Measurements from ENCODE around the gene ACP4. TPM values are rescaled to one million over a fixed set of nuclear protein-coding genes. Genes with fewer than 3 reads are reported as not detected.

Gene ACP4
- total RNA-seq, 1 donor from 2014 or later, result not detected

DNA sequence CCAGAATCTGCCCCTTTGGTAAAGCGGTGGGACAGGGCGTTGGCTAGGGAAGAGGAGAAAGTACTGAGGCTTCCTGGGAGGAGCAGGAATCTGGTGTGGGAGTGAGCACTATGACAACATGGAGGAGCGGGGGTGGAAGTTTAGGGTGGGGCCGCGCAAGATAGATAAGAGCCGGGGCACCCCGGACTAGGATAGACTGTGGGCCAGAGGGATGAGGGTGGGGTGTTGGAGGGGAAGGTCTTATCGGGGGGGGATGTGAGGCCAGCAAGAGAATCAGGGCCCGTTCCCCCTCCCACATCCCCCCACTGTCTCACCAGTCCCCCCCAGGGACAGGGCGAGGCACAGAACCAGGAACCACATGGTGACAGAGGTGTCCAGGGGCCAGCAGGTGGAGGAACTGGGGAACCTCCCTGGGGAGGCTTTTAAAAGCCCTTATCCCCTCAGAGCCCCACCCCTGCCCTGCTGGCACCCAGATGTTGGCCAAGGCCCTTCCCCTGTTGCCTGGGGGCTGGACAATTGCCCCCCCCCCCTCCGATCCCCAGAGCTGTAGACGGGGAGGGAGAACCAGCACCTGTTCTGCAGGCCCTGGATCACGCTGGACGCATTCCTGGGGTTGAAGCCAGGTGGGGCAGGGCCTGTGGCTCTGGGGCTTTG is 33.3 kb downstream of the ACP4 start, which contains the start of gene KLK1:
KLK1 (minus strand) TSS at position 399 of the 654 bp plus-strand sequence; CDS start at position 360, 39 bp downstream.
- no peak within 1 kb of the TSS for H3K27ac Mint-ChIP-seq (ENCODE audit: unreplicated experiment)
- DNase-seq (ENCODE audit: low spot score), result peak; percentile 56
- H3K4me3 Mint-ChIP-seq (ENCODE audit: unreplicated experiment), result no peak within 1 kb of the TSS
- peaks cover 11% of the 10 kb centered on the region for H3K4me1 Mint-ChIP-seq (ENCODE audit: low read depth)
- H3K36me3 Mint-ChIP-seq (ENCODE audit: low read depth), result no peaks in the 10 kb centered on the region
- TF ChIP-seq, protein P1, sequence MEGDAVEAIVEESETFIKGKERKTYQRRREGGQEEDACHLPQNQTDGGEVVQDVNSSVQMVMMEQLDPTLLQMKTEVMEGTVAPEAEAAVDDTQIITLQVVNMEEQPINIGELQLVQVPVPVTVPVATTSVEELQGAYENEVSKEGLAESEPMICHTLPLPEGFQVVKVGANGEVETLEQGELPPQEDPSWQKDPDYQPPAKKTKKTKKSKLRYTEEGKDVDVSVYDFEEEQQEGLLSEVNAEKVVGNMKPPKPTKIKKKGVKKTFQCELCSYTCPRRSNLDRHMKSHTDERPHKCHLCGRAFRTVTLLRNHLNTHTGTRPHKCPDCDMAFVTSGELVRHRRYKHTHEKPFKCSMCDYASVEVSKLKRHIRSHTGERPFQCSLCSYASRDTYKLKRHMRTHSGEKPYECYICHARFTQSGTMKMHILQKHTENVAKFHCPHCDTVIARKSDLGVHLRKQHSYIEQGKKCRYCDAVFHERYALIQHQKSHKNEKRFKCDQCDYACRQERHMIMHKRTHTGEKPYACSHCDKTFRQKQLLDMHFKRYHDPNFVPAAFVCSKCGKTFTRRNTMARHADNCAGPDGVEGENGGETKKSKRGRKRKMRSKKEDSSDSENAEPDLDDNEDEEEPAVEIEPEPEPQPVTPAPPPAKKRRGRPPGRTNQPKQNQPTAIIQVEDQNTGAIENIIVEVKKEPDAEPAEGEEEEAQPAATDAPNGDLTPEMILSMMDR (IDR thresholded peaks at IDR 0.05), result no peak
- peaks cover 61% of the 10 kb centered on the region for H3K27me3 Mint-ChIP-seq (ENCODE audit: low read depth)
- no peaks in the 10 kb centered on the region for H3K9me3 Mint-ChIP-seq (ENCODE audit: low read depth)

DNA sequence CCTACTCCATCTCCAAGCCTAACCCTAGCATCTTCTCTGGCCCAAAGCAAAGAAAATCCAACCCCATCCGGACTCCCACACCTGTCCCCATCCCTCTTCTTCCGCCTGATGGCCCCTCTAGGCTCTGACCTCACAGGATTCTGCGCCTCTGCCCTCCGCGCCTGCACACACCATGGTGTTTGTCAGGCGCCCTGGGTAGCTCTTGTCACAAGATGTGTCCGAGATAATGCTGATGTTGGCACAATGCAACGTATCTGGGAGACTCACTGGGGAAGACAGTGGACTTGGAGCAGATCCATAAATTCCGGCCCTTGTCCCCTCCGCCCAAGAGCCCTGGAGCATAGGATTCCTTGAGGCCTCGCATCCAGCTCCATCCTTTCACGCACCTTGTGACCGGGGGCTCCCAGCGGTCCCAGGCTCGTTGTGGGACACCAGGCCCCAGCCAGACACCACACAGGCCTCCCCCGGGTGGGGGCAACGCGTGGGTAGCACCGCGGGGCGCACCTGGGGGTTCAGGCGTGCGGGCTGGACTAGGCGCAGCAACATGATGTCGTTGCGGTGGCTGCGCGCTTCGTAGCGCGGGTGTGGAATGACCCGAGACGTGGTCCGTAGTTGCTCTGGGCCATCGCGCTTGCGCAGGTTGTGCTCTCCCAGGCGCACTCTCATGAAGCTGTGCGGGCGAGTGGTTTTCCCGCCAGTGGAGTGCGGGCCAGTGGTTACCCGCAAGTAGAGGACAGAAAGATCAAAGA is 36.5 kb downstream of the ACP4 start:
- H3K9me3 Mint-ChIP-seq (ENCODE audit: low read depth), result no peaks in the 10 kb centered on the region
- DNase-seq (ENCODE audit: low spot score), result peak; percentile 84
- peaks cover 39% of the 10 kb centered on the region for H3K27me3 Mint-ChIP-seq (ENCODE audit: low read depth)

DNA sequence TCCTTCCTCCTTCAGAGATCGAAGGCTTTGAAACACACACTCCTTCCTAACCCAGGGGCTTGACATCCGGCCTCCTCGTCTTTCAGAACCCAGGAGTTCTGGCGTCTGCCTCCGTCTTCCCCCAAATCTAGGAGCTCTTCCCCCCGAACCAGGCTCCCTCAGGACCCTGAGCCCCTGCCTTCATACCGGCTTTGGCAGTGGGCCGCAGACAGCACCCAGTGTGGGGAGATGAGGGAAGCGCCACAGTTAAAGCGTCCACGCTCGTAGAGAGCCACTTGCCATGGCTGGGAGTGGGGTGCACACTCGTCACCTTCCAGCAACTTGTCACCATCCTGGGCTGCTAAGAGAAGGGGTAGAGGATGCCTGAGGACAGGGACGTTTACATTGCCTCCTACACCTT is 37.3 kb downstream of the ACP4 start:
- no peaks in the 10 kb centered on the region for H3K9me3 Mint-ChIP-seq (ENCODE audit: low read depth)
- H3K27me3 Mint-ChIP-seq (ENCODE audit: low read depth), result peaks cover 31% of the 10 kb centered on the region
- TF ChIP-seq, protein P1 (IDR thresholded peaks at IDR 0.05), result no peak
- peak; percentile 65 for DNase-seq (ENCODE audit: low spot score)
- no peaks in the 10 kb centered on the region for H3K36me3 Mint-ChIP-seq (ENCODE audit: low read depth)
- no peak overlapping the region for H3K27ac Mint-ChIP-seq (ENCODE audit: unreplicated experiment)
- H3K4me1 Mint-ChIP-seq (ENCODE audit: low read depth), result no peaks in the 10 kb centered on the region
- no peak overlapping the region for H3K4me3 Mint-ChIP-seq (ENCODE audit: unreplicated experiment)

More for the DNA sequence above, 36.5 kb downstream of the ACP4 start:
- Mint-ChIP-seq H3K4me1 (ENCODE audit: low read depth) (no peaks in the 10 kb centered on the region), H3K4me3 (ENCODE audit: unreplicated experiment) (no peak overlapping the region), H3K27ac (ENCODE audit: unreplicated experiment) (no peak overlapping the region), H3K36me3 (ENCODE audit: low read depth) (no peaks in the 10 kb centered on the region)
- TF ChIP-seq, protein P1 (IDR thresholded peaks at IDR 0.05), result no peak

DNA sequence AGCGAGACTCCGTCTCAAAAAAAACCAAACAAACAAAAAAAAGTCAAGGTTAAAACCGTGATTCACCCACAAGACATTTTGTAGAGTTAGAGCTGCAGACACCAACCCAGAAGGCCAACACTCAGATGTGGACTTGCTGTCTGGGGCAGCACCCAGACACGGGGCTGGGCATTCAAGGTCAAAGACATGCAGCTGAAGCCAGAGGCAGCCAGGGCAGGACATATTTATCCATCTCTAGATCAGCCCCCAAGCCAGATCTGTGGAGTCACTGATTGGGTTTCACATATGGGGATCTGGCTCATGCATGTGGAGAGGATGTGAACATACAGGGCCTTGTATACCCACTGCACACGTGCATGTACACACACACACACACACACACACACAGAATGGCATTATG is 39.6 kb downstream of the ACP4 start:
- DNase-seq (ENCODE audit: low spot score), result peak; percentile 28
- Mint-ChIP-seq H3K4me3 (ENCODE audit: unreplicated experiment) (no peak overlapping the region), H3K9me3 (ENCODE audit: low read depth) (no peaks in the 10 kb centered on the region), H3K4me1 (ENCODE audit: low read depth) (no peaks in the 10 kb centered on the region), H3K27me3 (ENCODE audit: low read depth) (peaks cover 19% of the 10 kb centered on the region), H3K36me3 (ENCODE audit: low read depth) (no peaks in the 10 kb centered on the region), H3K27ac (ENCODE audit: unreplicated experiment) (no peak overlapping the region)
- TF ChIP-seq, protein P1 (IDR thresholded peaks at IDR 0.05), result no peak

DNA sequence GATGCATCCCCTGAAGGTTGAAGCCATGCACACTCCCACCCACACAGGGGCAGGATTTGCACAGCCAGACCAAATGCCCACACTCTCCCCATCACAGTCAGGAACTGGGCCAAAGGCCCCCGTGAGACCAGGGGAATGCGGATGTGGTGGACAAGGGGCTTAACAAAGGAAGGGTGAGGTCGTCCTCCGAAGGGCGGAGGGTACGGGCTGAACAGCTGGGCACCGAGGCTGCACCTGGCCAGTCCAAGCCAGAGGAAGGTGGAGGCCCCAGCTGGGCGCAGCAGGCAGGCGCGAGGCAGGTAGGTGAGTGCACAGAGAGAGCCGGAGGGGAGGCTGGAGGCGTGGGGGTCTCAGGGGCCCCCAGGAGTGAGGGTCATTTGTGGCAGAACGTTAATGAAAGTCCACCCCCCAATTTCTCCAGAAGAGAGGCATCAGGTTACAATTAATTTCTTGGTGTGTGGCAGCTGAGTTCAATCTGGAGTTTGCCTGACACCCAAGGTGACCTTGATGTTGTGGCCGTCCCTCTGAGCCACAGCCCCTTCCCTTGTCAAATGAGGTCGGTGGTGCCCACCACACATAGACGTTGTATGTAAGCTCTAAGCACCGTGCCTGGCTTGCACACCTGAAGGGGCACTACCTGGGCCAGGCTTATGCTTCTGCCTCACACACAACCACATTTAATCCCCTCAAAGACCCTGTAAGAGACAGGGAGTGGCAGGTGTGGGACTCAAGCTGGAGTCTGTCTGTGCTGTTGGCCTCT is 40.2 kb downstream of the ACP4 start:
- H3K36me3 Mint-ChIP-seq (ENCODE audit: low read depth), result no peaks in the 10 kb centered on the region
- peak; percentile 85 for DNase-seq (ENCODE audit: low spot score)
- H3K9me3 Mint-ChIP-seq (ENCODE audit: low read depth), result no peaks in the 10 kb centered on the region
- H3K27me3 Mint-ChIP-seq (ENCODE audit: low read depth), result peaks cover 16% of the 10 kb centered on the region
- H3K27ac Mint-ChIP-seq (ENCODE audit: unreplicated experiment), result no peak overlapping the region
- H3K4me3 Mint-ChIP-seq (ENCODE audit: unreplicated experiment), result no peak overlapping the region
- peaks cover 3% of the 10 kb centered on the region for H3K4me1 Mint-ChIP-seq (ENCODE audit: low read depth)
- TF ChIP-seq, protein P1 (IDR thresholded peaks at IDR 0.05), result no peak

All from chondrocyte (in vitro differentiated cells).